HG03175 (cell line): ENCODE measurements around the gene AMER2.
A peak's percentile ranks its signal among the peaks of the same experiment; 100 is the strongest.

Source experiments
- ATAC-seq: cut with Tn5 transposase; IDR thresholded peaks from one replicate; pipeline ENCODE4 v1.9.1; 2021; ENCODE audit warnings: mild to moderate bottlenecking, moderate library complexity; ENCODE audit not compliant: unreplicated experiment

The AMER2 gene

GRCh38 chr13:25153736-25154135 is 18.4 kb downstream of the AMER2 start:
- ATAC-seq, result no peak

GRCh38 chr13:25151626-25152195 is 20.4 kb downstream of the AMER2 start:
- ATAC-seq, result no peak

GRCh38 chr13:25149711-25150110 is 22.4 kb downstream of the AMER2 start:
- no peak for ATAC-seq

- no peak for ATAC-seq
Observed at GRCh38 chr13:25148402-25148771, 23.7 kb downstream of the AMER2 start.

- ATAC-seq, result no peak
Observed at GRCh38 chr13:25147638-25148401, 24.3 kb downstream of the AMER2 start.

GRCh38 chr13:25143706-25144105 is 28.4 kb downstream of the AMER2 start:
- no peak for ATAC-seq

GRCh38 chr13:25141042-25141441 is 31.0 kb downstream of the AMER2 start:
- ATAC-seq, result no peak

GRCh38 chr13:25137788-25138115 is 34.3 kb downstream of the AMER2 start:
- no peak for ATAC-seq

- ATAC-seq, result no peak
Observed at GRCh38 chr13:25136880-25137787, 35.0 kb downstream of the AMER2 start.

- ATAC-seq, result no peak
Observed at GRCh38 chr13:25135896-25136295, 36.2 kb downstream of the AMER2 start.

GRCh38 chr13:25132751-25133390 is 39.2 kb downstream of the AMER2 start:
- ATAC-seq, result no peak

GRCh38 chr13:25131881-25132420 is 40.1 kb downstream of the AMER2 start:
- no peak for ATAC-seq

GRCh38 chr13:25130944-25131343 is 41.1 kb downstream of the AMER2 start:
- ATAC-seq, result no peak

- no peak for ATAC-seq
Observed at GRCh38 chr13:25118378-25118905, 53.6 kb downstream of the AMER2 start.

- ATAC-seq, result no peak
Observed at GRCh38 chr13:25117312-25117711, 54.8 kb downstream of the AMER2 start.

- no peak for ATAC-seq
Observed at GRCh38 chr13:25116044-25116443, 56.0 kb downstream of the AMER2 start.

GRCh38 chr13:25114220-25114619 is 57.9 kb downstream of the AMER2 start:
- peak; percentile 81 for ATAC-seq

GRCh38 chr13:25112695-25113255 is 59.3 kb downstream of the AMER2 start:
- no peak for ATAC-seq
